HG03521 (cell line): Measurements from ENCODE around the gene CCDC158.
"Not testable (repeated sequence)": the region's sequence is repeated elsewhere in the genome, so short reads cannot be mapped to it uniquely, and the experiment has no call there.

Experiments
- ATAC-seq: cut with Tn5 transposase; IDR thresholded peaks from one replicate; pipeline ENCODE4 v1.9.1; 2021; ENCODE audit warnings: mild to moderate bottlenecking, moderate library complexity; ENCODE audit not compliant: unreplicated experiment

CCDC158 gene

GRCh38 chr4:76430519-76431388 is 9.8 kb upstream of the CCDC158 start:
- ATAC-seq = no peak

- ATAC-seq = no peak
Observed at GRCh38 chr4:76429636-76430035, 8.7 kb upstream of the CCDC158 start.

- ATAC-seq = no peak
Observed at GRCh38 chr4:76426272-76426671, 5.3 kb upstream of the CCDC158 start.

- not testable (repeated sequence) for ATAC-seq
Observed at GRCh38 chr4:76423159-76423558, 2.2 kb upstream of the CCDC158 start.

- ATAC-seq = no peak
Observed at GRCh38 chr4:76420188-76420761, 666 bp downstream of the CCDC158 start.

- no peak for ATAC-seq
Observed at GRCh38 chr4:76410636-76411035, 10.3 kb downstream of the CCDC158 start.

- no peak for ATAC-seq
Observed at GRCh38 chr4:76407440-76408119, 13.4 kb downstream of the CCDC158 start.

- no peak for ATAC-seq
Observed at GRCh38 chr4:76406081-76406480, 14.9 kb downstream of the CCDC158 start.

GRCh38 chr4:76401654-76402053 is 19.3 kb downstream of the CCDC158 start:
- ATAC-seq = no peak

GRCh38 chr4:76388160-76388908 is 32.6 kb downstream of the CCDC158 start:
- no peak for ATAC-seq

GRCh38 chr4:76386566-76387305 is 34.2 kb downstream of the CCDC158 start:
- ATAC-seq = no peak

GRCh38 chr4:76385974-76386373 is 35.0 kb downstream of the CCDC158 start:
- ATAC-seq = no peak

- no peak for ATAC-seq
Observed at GRCh38 chr4:76384052-76384451, 36.9 kb downstream of the CCDC158 start.

- ATAC-seq = no peak
Observed at GRCh38 chr4:76383001-76383400, 37.9 kb downstream of the CCDC158 start.

- no peak for ATAC-seq
Observed at GRCh38 chr4:76381986-76382385, 39.0 kb downstream of the CCDC158 start.

- ATAC-seq = no peak
Observed at GRCh38 chr4:76380561-76380960, 40.4 kb downstream of the CCDC158 start.

GRCh38 chr4:76377911-76378310 is 43.0 kb downstream of the CCDC158 start:
- no peak for ATAC-seq

GRCh38 chr4:76377481-76377901 is 43.5 kb downstream of the CCDC158 start:
- no peak for ATAC-seq

- ATAC-seq = no peak
Observed at GRCh38 chr4:76376534-76376933, 44.4 kb downstream of the CCDC158 start.

- no peak for ATAC-seq
Observed at GRCh38 chr4:76375703-76376102, 45.2 kb downstream of the CCDC158 start.
